ENCODE data around the gene CRX.
"Not testable (repeated sequence)": the region's sequence is repeated elsewhere in the genome, so short reads cannot be mapped to it uniquely, and the experiment has no call there.

The CRX gene

DNA sequence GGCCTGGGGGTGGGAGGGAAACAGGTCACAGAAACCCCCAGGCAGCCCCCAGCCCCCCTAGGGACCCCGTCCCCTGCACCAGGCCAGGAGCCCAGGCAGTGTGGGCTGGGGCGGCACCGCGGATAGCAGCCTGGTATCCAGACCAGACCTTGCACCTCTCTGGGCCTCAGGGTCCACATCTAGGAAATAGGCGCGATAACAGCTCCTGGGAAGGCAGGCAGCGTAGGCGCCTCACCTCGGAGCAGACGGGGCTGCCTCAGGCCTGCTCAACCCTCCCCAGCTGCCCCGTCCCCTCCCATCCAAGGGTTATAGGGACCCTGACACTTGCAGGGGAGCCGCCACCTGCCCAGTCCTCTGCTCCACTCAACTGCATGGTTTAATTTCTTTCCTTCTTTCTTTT is 18.1 kb upstream of the CRX start:
- not testable (repeated sequence) for DNase-seq (ENCODE audit: low read depth in 2 of 2)

DNA sequence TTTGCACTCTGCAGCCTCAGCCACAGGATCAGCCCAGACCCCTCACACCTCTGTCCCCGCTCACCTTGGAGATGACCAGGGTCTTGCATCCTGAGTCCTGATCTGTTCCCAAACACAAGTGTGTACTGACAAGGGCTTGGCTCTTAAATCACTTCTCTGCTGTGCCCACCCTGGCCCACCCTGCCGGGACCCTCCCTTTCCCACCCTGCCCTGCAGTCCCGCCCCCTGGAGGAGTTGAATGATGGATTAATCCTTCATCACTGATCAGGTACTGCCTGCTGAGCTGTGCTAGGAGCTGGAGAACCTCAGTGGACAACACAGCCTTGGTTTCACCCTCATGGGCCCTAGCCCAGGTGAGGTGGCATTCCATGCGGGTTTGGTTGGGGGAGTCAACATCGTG is 17.3 kb upstream of the CRX start, which contains the start of gene TPRX1:
TPRX1 (minus strand) TSS at position 101 of the 400 bp plus-strand sequence; CDS start at position 89, 12 bp downstream.
- DNase-seq (ENCODE audit: low read depth in 2 of 2), result not testable (repeated sequence)

DNA sequence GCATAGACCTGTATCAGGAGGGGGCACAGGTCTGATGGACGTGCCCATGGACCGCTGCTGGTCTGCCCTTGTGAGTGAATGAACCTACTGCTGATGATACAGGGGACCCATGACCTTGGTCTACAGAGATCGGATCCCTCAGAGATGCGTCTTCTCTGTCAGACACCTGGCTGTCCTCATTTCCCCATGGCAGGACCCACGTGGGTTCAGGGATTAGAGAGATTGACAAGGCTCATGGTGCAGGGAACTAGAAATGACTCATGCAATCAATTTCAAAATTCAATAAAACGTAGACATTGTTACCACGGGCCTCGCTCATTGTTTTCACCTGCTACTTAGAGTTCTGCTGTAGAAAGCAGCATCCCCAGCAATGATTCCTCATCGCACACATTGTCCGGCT is 16.4 kb upstream of the CRX start:
- DNase-seq (ENCODE audit: low read depth in 2 of 2), result no peak

DNA sequence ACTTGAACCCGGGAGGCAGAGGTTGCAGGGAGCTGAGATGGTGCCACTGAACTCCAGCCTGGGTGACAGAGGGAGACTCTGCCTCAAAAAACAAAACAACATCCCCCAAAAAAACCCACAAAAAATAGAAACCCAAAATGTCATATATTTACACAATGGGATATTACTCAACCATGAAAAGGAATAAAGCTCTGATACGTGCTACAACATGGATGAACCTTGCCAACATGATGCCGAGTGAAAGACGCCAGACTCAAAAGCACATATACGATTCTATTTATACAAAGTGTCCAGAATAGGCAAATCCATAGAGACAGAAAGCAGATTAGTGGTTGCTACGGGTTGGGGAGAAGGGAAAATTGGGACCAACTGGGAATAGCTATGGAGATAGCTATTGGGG is 15.3 kb upstream of the CRX start:
- no peak for DNase-seq (ENCODE audit: low read depth in 2 of 2)

DNA sequence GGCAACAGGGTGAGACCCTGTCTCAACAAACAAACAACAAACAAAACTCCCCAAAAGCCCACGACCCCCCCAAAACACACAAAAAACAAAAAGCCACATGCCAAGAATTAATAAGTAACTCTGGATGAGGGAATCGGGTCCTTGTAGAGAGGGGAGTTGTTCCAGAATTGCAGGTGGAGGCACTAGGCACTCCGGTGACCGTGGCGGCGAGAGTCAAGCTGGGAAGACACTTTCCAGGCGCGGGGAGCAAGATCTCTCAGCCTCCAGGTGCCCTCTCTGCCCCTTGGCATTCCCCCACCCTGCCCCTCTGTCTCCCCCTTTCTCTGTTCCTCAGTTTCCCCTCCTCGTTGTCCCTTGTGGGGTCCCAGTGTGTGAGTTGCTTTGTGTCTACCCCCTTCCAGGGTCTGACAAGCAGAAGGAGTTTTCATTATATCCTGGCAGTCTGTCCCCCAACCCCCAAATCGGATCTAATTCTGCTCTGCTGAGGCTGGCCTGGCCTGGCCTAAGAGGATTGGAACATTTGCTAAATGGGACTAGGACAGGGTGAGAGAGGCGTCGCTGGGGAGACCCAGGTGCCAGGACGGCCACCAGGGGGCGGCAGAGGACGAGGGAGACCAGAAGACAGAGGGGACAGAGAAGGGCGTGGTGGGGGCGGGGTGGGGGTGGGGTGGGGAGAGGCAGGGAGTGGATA is 8.3 kb upstream of the CRX start:
- DNase-seq (ENCODE audit: low read depth in 2 of 2), result no peak

DNA sequence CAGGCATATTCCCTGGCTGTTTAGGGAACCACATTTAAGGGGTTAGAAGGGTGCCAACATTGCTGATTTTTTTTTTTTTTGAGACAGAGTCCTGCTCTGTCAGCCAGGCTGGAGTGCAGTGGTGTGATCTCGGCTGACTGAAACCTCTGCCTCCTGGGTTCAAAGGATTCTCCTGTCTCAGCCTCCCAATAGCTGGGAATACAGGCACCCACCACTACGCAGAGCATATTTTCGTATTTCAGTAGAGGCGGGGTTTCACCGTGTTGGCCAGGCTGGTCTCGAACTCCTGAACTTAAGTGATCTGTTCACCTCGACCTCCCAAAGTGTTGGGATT is 7.8 kb upstream of the CRX start:
- no peak for DNase-seq (ENCODE audit: low read depth in 2 of 2)

DNA sequence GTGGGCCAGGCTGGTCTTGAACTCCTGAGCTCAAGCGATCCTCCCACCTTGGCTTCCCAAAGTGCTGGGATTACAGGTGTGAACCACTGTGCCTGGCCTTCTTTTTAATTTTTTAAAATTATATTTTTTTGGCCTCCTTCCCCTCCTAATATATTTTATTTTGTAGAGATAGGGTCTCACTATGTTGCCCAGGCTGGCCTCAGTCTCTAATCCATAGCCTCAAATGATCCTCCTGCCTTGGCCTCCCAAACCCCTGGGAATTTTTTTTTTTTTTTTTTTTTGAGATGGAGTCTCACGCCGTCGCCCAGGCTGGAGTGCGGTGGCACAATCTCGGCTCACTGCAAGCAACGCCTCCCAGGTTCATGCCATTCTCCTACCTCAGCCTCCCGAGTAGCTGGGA is 5.5 kb upstream of the CRX start:
- not testable (repeated sequence) for DNase-seq (ENCODE audit: low read depth in 2 of 2)

DNA sequence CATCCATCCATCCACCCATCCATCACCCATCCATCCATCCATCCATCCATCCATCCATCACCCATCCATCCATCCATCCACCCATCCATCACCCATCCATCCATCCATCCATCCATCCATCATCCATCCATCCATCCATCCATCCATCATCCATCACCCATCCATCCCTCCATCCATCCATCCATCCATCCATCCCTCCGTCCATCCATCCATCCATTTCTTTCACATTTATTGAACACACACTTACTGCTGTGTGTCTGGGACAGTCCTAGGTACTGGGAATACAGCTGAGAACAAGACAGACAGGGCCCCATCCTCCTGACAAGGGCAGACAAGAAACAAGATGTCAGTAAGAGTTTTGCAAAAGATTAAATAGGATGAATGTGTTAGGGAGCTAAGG is 3.5 kb upstream of the CRX start:
- not testable (repeated sequence) for DNase-seq (ENCODE audit: low read depth in 2 of 2)

DNA sequence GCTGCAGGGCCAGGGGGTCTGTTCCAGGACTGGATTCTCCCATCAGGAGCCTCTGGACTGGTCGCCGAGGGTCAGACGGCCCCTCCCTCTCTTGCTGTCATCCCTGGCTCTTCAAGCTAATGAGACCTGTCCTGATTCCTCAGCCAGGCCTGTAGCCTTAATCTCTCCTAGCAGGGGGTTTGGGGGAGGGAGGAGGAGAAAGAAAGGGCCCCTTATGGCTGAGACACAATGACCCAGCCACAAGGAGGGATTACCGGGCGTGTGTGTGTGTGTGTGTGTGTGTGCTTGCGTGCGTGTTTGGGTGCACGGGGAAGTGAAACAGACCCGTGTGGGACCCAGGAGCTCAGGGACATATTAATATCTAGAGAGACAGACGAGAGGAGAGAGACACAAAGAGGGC is 1.9 kb upstream of the CRX start:
- no peak for DNase-seq (ENCODE audit: low read depth in 2 of 2)

DNA sequence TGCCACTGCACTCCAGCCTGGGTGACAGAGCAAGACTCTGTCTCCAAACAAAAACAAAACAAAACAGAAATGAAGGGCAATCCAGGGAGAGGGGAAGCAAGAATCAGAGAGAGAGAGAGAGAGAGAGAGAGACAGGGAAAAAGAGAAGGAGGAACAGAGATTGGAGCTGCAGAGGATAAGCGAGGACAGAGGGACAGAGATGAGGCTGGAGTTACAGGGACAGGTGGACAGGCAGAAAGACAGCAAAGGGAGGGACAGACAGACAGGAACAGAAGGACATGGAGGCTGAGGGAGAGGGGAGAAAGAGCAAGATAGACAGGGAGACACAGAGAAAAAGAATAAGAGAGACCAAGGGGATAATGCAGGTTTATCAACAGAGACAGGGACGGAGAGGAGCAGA is 1.3 kb upstream of the CRX start:
- DNase-seq (ENCODE audit: low read depth in 2 of 2), result no peak

DNA sequence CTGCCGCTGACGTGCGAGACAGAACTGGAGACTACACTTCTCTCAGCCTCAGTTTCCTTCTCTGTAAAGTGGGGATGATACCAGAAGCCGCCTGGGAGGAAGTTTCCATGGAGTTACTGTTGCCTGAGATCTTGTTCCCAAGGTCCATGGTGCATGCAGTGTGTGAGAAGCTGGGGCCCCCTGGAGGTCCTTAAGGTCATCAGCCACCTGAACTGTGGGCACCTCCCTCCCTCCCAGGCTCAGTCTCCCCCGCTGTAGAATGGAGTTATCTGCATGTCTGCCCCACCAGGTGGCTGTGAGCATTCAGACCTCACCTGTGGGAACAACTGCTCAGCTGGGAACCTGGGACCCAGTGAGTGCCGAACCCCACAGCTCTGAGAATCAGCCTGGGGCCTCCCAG is 2.7 kb downstream of the CRX start:
- no peak for DNase-seq (ENCODE audit: low read depth in 2 of 2)

DNA sequence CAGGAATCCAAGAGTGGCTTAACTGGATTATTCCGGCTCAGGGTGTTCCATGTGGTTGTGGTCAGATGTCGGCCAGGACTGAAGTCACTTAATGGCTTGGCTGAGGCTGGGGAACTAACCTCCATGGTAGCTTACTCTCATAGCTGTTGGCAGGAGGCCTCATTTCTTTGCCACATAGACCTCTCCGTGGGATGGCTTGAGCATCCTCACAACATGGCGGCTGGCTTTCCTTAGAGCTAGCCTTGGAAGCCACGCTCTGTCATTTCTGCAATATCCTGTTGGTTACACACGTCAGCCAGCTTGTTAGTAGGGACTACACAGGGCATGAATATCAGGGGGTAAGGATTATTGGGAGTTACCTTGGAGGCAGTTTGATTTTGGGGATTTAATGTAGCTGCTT is 5.1 kb downstream of the CRX start:
- no peak for DNase-seq (ENCODE audit: low read depth in 2 of 2)

DNA sequence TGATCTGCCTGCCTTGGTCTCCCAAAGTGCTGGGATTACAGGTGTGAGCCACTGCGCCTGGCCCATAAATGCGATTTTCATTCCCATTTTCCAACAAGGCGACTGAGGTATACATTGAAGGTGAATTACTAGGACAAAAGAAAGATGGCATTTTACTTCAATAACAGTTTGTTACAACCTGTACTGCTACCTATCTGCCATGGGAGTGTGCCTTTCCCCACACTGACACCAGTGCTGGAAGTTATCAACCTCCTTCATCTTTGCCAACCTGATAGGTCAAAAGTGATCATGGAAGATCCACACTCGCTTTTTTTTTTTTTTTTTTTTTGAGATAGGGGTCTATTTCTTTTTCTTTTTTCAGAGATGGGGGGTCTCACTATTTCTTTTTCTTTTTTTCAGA is 11.0 kb downstream of the CRX start:
- no peak for DNase-seq (ENCODE audit: low read depth in 2 of 2)

DNA sequence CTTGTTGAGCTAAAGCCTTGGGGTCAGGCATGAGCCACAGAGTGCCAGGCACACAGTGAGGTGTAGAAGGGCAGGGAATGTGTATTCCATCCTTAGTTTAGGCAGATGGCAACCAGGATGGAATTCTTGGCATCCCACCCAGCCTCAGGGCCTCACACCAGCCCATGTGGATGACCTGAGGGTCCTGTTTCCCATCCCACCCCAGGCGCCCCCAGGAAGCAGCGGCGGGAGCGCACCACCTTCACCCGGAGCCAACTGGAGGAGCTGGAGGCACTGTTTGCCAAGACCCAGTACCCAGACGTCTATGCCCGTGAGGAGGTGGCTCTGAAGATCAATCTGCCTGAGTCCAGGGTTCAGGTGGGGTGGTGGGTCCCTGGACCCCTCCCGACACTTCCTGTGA is 14.3 kb downstream of the CRX start:
- no peak for DNase-seq (ENCODE audit: low read depth in 2 of 2)

DNA sequence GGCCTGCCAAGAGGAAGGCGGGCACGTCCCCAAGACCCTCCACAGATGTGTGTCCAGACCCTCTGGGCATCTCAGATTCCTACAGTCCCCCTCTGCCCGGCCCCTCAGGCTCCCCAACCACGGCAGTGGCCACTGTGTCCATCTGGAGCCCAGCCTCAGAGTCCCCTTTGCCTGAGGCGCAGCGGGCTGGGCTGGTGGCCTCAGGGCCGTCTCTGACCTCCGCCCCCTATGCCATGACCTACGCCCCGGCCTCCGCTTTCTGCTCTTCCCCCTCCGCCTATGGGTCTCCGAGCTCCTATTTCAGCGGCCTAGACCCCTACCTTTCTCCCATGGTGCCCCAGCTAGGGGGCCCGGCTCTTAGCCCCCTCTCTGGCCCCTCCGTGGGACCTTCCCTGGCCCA is 17.7 kb downstream of the CRX start:
- no peak for DNase-seq (ENCODE audit: low read depth in 2 of 2)

DNA sequence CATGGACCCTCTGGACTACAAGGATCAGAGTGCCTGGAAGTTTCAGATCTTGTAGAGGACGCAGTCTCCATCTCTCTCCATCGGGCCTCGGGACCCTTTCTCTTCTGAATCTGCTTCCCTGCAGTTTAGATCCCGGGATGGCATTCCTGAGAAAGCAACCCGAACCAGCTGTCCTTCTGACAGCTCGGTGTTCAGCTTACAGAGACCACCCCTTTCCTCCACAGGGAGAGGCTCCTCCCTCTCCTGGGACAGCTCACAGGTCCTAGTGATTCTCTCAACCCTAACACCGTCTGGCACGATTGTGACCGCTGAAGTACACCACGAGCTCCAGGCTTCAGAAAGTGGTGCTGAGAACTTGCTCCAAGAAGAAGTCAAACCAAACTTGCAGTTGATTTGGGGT is 18.2 kb downstream of the CRX start:
- DNase-seq (ENCODE audit: low read depth in 2 of 2), result no peak

DNA sequence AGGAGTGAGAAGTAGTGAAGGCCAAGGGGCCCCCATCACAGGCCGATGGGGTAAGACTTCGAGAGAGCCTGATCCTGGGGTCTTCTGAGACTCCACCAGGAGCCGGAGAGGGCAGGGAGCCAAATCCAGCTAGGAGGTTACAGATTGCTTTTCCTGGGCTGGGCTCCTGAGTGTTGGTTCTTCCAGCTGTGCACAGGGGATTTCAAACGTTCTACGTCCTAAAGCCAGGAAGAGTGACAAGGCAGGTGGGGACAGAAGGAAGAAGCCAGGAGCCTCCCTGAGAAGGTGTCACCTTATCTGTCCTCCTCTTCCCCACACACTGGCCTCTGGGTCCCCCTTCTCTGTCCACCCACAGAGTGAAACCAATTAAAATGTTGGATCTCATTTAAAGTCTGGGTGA is 21.2 kb downstream of the CRX start:
- DNase-seq (ENCODE audit: low read depth in 2 of 2), result no peak

DNA sequence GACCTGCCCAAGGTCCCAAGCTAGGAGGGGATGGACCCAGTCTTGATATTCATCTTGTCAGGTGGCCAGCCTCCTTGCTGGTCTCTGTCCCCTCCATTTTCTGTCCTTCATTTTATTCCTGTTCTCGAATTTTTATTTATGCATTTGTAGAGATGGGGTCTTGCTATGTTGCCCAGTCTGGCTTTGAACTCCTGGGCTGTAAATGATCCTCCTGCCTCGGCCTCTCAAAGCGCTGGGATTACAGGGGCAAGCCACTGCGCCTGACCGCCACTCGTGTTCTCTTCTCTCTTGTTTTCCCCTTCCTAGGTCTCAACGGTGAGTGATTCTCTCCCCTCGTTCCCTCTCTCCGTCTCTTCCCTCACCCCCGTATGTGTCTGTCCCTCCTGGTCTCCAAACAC is 26.7 kb downstream of the CRX start:
- DNase-seq (ENCODE audit: low read depth in 2 of 2), result no peak

DNA sequence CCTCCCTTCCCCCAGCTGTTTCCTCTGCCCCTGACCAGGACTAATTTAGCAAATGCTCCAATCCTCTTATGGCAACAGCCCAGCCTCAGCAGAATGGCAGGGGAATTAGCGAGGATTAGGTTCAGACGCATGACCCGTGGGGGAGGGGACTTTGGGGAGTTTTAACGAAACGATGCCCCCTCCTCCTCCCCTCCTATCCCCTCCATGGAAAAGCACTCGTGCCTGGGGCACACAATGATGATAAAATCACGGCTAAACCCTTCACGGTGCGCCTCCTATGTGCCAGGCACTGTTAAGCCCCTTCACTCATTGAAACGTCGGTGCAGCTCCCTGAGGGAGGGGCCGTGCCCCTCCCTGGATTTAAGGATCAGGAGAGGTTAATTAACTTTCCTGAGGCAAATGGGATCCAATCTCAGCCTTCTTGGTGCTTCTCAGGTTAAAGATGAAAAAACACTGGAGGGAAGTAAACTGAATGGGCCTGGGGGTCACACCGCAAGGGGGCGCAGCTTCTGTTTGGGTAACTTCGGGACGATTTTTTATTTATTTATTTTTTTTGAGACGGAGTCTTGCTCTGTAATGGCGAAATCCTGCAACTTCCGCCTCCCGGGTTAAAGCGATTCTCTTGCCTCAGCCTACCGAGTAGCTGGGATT is 27.2 kb downstream of the CRX start:
- no peak for DNase-seq (ENCODE audit: low read depth in 2 of 2)

DNA sequence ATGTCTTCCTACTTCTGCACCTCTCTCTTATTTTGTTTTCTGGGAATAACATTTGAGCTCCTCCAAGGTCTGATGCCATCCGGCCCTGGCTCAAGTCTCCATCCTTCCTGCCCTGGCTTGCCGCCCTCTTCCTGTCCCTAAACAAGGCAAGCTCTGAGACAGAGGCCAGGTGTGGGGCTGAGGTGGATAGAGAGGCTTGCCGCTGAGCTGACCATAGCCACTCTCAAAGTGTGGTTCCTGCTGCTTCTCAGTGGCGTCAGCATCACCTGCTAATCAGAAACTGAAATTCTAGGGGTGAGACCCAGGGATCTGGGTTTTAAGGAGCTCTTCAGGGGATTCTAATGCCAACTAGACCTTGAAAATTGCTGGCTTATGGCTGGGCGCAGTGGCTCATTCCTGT is 31.3 kb downstream of the CRX start:
- DNase-seq (ENCODE audit: low read depth in 2 of 2), result no peak

DNA sequence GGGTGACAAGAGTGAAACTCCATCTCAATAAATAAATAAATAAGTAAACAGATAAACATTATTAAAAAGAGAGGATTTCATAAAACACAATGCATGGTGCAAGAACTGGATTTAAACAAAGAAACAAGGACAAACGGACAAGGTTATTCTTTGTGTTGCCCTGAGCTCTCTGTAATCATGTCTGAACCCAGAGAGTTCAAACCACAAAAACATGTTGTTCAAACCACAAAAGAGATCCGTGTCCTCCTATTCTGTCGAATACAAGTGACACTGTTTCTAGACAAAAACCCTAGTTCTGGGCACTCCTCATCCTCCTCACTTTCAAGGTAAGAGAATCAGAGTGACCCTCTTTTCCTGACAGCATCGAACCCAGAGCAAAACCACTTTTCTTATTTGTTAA is 32.7 kb downstream of the CRX start:
- DNase-seq (ENCODE audit: low read depth in 2 of 2), result no peak

DNA sequence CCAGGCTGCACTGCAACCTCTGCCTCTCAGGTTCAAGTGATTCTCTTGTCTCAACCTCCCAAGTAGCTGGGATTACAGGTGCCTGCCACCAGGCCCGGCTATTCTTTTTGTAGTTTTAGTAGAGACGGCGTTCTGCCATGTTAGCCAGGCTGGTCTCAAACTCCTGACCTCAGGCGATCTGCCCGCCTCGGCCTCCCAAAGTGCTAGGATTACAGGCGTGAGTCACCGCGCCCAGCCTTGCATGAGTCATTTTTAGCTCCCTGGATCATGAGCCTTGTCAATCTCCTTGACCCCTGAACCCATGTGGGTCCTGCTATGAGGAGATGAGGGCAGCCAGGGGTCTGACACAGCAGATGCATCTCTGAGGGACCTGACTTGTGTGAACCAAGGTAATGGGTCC is 36.5 kb downstream of the CRX start:
- not testable (repeated sequence) for DNase-seq (ENCODE audit: low read depth in 2 of 2)

DNA sequence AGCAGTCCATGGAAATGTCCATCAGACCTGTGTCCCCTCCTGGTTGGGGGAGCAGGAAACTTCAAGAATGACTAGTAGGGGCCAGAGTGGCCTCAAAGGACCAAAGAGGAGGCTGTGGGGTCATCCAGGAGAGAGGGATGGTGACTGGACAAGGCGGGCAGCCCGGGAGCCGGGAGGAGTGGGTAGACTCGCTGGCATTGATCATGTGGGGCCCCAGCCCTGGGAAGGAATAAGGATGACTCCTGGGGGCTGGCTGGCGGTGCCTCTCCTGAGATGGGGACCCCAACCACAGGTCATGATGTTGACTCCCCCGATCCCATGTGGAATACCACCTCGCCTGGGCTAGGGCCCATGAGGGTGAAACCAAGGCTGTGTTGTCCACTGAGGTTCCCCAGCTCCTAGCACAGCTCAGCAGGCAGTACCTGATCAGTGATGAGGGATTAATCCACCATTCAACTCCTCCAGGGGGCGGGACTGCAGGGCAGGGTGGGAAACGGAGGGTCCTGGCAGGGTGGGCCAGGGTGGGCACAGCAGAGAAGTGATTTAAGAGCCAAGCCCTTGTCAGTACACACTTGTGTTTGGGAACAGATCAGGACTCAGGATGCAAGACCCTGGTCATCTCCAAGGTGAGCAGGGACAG is 37.0 kb downstream of the CRX start, which contains the start of gene TPRX2:
TPRX2 (plus strand) TSS at position 590 of the 640 bp plus-strand sequence; CDS start at position 602, 12 bp downstream.
- not testable (repeated sequence) for DNase-seq (ENCODE audit: low read depth in 2 of 2)

Data from fibroblast of skin of left biceps (primary cell).